HCEC 1CT (cell line): ENCODE measurements around the gene ACTRT2.

Source experiments
- DNase-seq: peaks from one replicate; pipeline ENCODE4 v3.0.0-alpha.2; 2017

The ACTRT2 gene

GRCh38 chr1:2983706-2984398, 37.4 kb upstream of the ACTRT2 start:
- DNase-seq: no peak

DNA sequence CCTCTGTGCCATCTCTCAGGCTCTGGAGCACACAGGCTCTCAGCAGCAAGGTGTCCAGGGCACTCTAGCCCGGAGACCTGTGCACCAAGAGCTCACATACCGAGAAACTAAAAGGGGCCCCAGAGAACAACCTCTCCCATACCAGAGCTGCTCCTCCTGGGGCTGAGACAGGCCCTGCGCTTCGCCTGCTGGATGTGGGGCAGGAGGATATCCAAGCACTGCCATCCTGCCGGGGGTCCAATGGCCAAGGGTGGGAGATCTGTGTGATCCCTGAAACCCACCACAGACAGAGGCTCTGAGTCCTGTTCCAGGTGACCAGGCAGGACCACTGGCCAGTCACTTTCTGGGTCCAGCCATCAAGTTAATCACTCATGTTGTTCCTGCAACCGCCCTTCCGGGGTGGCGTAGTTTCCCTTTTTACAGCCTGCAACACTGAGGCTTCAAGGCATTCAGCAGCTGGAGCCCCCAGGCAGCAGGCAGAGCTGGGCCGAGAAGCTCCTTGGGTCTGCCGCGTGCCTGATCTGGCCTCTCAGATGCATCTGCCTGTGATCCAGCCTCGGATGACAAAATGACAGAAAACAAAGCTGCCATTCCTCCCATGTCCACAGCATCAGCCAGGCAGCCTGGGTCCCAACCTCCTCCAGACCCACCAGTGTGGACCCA, 36.7 kb upstream of the ACTRT2 start:
- no peak for DNase-seq

- no peak for DNase-seq
Observed at GRCh38 chr1:2985067-2985561, 36.2 kb upstream of the ACTRT2 start.

DNA sequence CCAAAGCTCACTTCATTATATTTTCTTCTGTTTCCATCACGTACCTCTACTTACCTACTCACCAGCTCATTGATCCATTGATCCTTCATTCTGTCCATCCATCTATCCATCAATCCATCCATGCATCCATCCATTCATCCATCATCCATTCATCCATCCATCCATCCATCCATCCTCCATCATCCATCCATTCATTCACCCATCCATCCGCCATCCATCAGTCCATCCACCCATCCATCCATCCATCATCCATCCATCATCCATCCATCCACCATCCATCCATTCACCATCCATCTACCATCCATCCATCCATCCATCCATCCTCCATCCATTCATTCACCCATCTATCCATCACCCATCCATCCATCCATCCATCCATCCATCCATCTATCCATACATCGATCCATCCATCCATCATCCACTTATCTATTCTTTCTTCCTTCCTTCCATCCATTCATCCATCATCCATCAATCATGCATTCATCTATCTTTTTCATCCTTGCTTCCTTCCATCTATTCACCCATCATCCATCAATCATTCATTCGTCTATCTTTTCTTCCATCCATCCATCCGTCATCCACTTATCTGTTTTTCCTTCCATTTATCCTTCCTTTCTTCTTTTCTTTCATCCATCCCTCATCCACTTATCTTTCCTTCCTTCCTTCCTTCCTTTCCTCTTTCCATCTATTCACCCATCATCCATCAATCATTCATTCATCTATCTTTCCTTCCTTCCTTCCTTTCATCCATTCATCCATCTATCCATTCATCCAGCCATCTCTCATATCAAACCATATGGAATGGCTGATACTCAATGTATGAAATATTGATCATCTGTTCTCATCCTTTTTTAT, 35.3 kb upstream of the ACTRT2 start:
- DNase-seq: no peak

DNA sequence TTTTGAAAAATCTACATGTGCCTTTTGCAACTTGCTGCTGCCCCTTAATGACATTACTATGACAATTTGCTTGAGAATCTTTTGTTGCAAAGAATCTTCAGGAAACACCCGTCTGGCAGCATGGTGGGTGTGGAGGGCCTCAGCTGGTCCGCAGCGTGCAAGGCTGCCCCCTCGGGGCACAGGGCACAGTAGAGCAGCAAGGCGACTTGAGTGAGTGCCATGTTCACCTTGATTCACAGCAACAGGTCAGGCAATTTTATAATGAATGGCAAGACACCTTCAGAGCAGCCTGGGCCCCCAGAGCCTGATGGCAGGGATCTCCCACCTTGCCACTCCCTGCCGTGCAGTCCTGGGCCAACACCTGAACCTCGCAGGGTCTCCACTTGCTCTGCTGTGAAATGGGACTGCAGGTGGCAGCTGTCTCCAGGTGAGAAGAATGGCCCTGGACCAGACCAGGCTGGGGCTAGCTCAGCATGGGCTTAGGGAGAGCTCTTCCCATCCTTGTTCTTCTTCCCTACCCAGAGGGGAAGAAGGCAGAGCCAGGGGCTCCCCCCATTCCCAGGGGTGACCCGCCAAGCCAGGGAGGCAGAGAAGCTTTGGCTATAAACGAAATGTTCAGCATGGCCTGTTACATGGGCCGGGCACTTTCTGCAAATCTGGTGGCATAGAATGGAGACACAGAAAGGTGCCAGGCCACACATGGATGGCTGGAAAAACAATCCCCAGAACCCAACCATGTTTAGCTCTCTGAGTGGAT, 34.5 kb upstream of the ACTRT2 start:
- no peak for DNase-seq

GRCh38 chr1:2987773-2988172, 33.5 kb upstream of the ACTRT2 start:
- DNase-seq: no peak

GRCh38 chr1:2988256-2988655, 33.0 kb upstream of the ACTRT2 start:
- no peak for DNase-seq

DNA sequence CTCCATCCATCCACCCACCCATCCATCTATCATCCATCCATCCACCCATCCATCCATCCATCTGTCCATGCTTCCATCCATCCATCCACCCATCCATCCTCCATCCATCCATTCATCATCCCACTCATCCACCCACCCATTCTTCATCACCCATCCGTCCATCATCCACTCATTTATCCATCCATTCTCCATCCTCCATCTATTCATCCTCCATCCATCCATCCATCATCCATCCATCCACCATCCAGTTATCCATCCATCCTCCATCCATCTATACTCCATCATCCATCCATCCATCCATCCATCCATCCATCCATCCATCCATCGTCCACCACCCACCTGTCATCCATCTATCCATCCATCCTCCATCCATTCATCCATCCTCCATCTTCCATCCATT, 32.1 kb upstream of the ACTRT2 start:
- no peak for DNase-seq

GRCh38 chr1:2989976-2990375, 31.3 kb upstream of the ACTRT2 start:
- no peak for DNase-seq

DNA sequence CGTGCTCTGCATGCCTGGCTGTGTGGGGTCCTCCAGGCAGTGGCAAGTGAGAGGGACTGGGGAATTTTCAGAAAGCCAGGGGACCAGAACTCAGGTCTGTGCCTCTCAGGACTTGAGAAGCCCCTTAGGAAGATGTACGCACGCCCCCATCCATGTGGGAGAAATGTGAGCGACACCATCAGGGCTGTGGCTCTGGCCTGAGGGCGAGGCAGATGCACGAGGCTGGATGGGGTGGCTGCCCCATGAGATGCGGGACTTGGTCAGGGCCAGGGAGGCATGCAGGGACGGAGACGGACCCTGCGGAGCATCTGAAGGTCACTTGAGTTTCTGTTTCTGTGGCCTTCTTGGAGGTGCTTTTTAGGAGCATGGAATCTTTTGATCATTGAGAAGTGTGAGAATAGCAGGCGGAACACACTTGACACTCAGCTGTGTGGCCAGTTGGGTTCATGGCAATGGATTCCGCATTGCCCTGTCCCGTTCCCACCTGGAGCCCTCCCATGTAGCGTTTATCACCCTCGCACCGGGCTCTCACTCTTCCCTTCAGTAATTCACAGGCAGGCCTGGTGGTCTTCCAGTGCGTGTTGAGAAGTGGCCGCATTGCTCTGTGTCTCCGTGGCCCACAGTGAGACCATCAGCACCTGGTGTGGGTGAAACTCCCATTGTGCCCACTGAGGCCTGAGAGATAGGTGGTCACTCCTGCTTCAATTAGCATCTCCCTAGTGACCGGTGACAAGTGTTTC, 30.7 kb upstream of the ACTRT2 start:
- DNase-seq: no peak

- no peak for DNase-seq
Observed at GRCh38 chr1:2991753-2992495, 29.3 kb upstream of the ACTRT2 start.

- no peak for DNase-seq
Observed at GRCh38 chr1:2998503-2999100, 22.7 kb upstream of the ACTRT2 start.

- no peak for DNase-seq
Observed at GRCh38 chr1:2999138-2999537, 22.1 kb upstream of the ACTRT2 start.

DNA sequence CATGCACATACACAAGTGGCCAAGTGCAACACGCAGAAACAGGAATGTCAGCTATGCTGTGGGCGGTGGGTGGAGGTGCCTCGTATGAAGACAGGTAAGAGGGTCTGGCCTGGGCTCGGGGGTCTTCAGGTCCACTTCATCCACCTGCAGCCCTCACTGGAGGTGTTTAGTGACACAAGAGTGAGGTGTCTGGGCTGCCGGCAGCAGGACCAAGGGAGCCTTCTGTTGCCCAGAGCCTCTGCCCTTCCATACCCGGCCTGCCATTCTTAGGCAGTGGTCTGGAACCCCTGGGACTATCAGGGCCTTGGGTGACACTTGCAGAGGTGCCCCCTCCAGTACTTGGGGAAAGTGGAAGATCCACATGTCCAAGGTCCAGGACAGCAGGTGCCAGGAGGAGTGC, 21.7 kb upstream of the ACTRT2 start:
- DNase-seq: no peak

GRCh38 chr1:3000214-3000613, 21.1 kb upstream of the ACTRT2 start:
- no peak for DNase-seq

GRCh38 chr1:3000671-3001470, 20.4 kb upstream of the ACTRT2 start:
- DNase-seq: no peak

- DNase-seq: no peak
Observed at GRCh38 chr1:3001471-3002348, 19.6 kb upstream of the ACTRT2 start.

- DNase-seq: no peak
Observed at GRCh38 chr1:3002349-3003038, 18.8 kb upstream of the ACTRT2 start.
